ENCODE results near the gene LRRC56. TPM values are rescaled to one million over a fixed set of nuclear protein-coding genes. Genes with fewer than 3 reads are reported as not detected.
A peak's percentile ranks its signal among the peaks of the same experiment; 100 is the strongest.

LRRC56 gene
- total and polyA plus RNA-seq, 2 of the 13 experiments (the other 11 are each of a cell fraction or from before 2014, with no cell fraction given) = 0.11 to 0.29 TPM

- H3K9ac ChIP-seq (ENCODE audit: insufficient read depth, low read depth, low read length) = no peak overlapping the region
- in situ Hi-C loops (cut with HindIII; ENCODE audit: extremely low pct_ligation_motif_present, low pct_unique_long_range_greater_than_20kb) (no loop called here), intact Hi-C loops (cut with micrococcal nuclease; ENCODE audit: unreplicated experiment) (no loop called here)
- peaks cover 14% of the 10 kb centered on the region for H3K4me1 ChIP-seq (ENCODE audit: insufficient read depth, low read length)
- no peak for DNase-seq (ENCODE audit: low spot score)
- H4K20me1 ChIP-seq (ENCODE audit: insufficient read depth, low read length) = no peaks in the 10 kb centered on the region
- ATAC-seq = no peak
- TF ChIP-seq POLR2A (IDR thresholded peaks at IDR 0.05; ENCODE audit: insufficient read depth in 1 of 2, low read depth in 2 of 2, low read length in 2 of 2) (0 out of 4 replicates have a peak, but pooled peaks of 1 of the 2 experiments have one; percentile 16), ARNT2 (CRISPR knock-in tag; IDR thresholded peaks at IDR 0.05; ENCODE audit: low read depth) (no peak), RBM22 (optimal IDR thresholded peaks at IDR 0.05; ENCODE audit: low read length) (peak; percentile 37), SETDB1 (CRISPR knock-in tag; IDR thresholded peaks at IDR 0.05; ENCODE audit: borderline replicate concordance) (no peak)
- BruUV-seq (replicated peaks) = no TSS peak
- peaks cover 28% of the 10 kb centered on the region for H3K79me2 ChIP-seq (ENCODE audit: insufficient read depth, low read length)
- H2AFZ ChIP-seq (ENCODE audit: low read length) = no peak overlapping the region
- H3K27ac ChIP-seq (ENCODE audit: extremely low read length, insufficient read depth, low read length) = no peak overlapping the region
- no peak overlapping the region for H3K4me3 ChIP-seq (replicated peaks in 1 of 3; ENCODE audit: insufficient read depth in 1 of 3, low read depth in 2 of 3, low read length in 3 of 3)
- CTCF ChIA-PET (ENCODE audit: low intra/inter-chr PET ratio, low total read pairs) = no interaction called here
- peaks cover 36 to 52% of the 10 kb centered on the region in 2 experiments for H3K36me3 ChIP-seq (replicated peaks in 1 of 2; ENCODE audit: control insufficient read depth in 1 of 2, insufficient read depth in 2 of 2, low read length in 2 of 2)
- no peak for FAIRE-seq
- H3K9me3 ChIP-seq (ENCODE audit: low read length) = no peaks in the 10 kb centered on the region
- no peak overlapping the region for H3K4me2 ChIP-seq (ENCODE audit: low read depth, low read length)
- H3K27me3 ChIP-seq (ENCODE audit: control insufficient read depth in 1 of 2, insufficient read depth in 2 of 2, low read length in 2 of 2) = no peaks in the 10 kb centered on the region
- POLR2A ChIA-PET = no interaction called here
- WGBS (ENCODE audit: low lambda C conversion rate) = 98% methylated on average over 13 of the region's 19 CpGs
Observed at GRCh38 chr11:501683-502287, 35.5 kb upstream of the LRRC56 start.

GRCh38 chr11:502288-503178, 34.8 kb upstream of the LRRC56 start:
- intact Hi-C loops (cut with micrococcal nuclease; ENCODE audit: unreplicated experiment) (no loop called here), in situ Hi-C loops (cut with HindIII; ENCODE audit: extremely low pct_ligation_motif_present, low pct_unique_long_range_greater_than_20kb) (no loop called here)
- FAIRE-seq (no peak), DNase-seq (ENCODE audit: low spot score) (no peak), ATAC-seq (no peak)
- 100% methylated on average over 3 of the region's 10 CpGs for WGBS (ENCODE audit: low lambda C conversion rate)
- Histone ChIP-seq H3K4me2 (ENCODE audit: low read depth, low read length) (no peak overlapping the region), H3K9ac (ENCODE audit: insufficient read depth, low read depth, low read length) (no peak overlapping the region), H4K20me1 (ENCODE audit: insufficient read depth, low read length) (no peaks in the 10 kb centered on the region), H3K27me3 (ENCODE audit: control insufficient read depth in 1 of 2, insufficient read depth in 2 of 2, low read length in 2 of 2) (no peaks in the 10 kb centered on the region), H2AFZ (ENCODE audit: low read length) (no peak overlapping the region), H3K4me1 (ENCODE audit: insufficient read depth, low read length) (peaks cover 16% of the 10 kb centered on the region), H3K36me3 (replicated peaks in 1 of 2; ENCODE audit: control insufficient read depth in 1 of 2, insufficient read depth in 2 of 2, low read length in 2 of 2) (peaks cover 30 to 45% of the 10 kb centered on the region in 2 experiments), H3K27ac (ENCODE audit: extremely low read length, insufficient read depth, low read length) (no peak overlapping the region), H3K9me3 (ENCODE audit: low read length) (no peaks in the 10 kb centered on the region), H3K4me3 (replicated peaks in 1 of 3; ENCODE audit: insufficient read depth in 1 of 3, low read depth in 2 of 3, low read length in 3 of 3) (no peak overlapping the region), H3K79me2 (ENCODE audit: insufficient read depth, low read length) (peaks cover 28% of the 10 kb centered on the region)
- no TSS peak for BruUV-seq (replicated peaks)
- CTCF ChIA-PET (ENCODE audit: low intra/inter-chr PET ratio, low total read pairs) = no interaction called here
- POLR2A ChIA-PET = no interaction called here
- no peak for TF ChIP-seq MLXIP (CRISPR knock-in tag; IDR thresholded peaks at IDR 0.05; ENCODE audit: borderline replicate concordance)
- TF ChIP-seq AKAP8 (CRISPR knock-in tag; IDR thresholded peaks at IDR 0.05) = peak; percentile 45; the same call in 1 of the 2 replicates
- TF ChIP-seq AGO2 (optimal IDR thresholded peaks at IDR 0.05; ENCODE audit: low read depth, low read length) = peak; percentile 52
- no peak for TF ChIP-seq ARNT (IDR thresholded peaks at IDR 0.05)
- TF ChIP-seq ZNF607 (CRISPR knock-in tag; IDR thresholded peaks at IDR 0.05; ENCODE audit: borderline replicate concordance) = no peak
- no peak for TF ChIP-seq FOXO1 (CRISPR knock-in tag; IDR thresholded peaks at IDR 0.05)
- no peak for TF ChIP-seq ZNF256 (CRISPR knock-in tag; conservative IDR thresholded peaks at IDR 0.05)
- TF ChIP-seq SP4 (CRISPR knock-in tag; IDR thresholded peaks at IDR 0.05) = no peak
- no peak for TF ChIP-seq ZNF44 (CRISPR knock-in tag; IDR thresholded peaks at IDR 0.05)
- no peak for TF ChIP-seq NRL (CRISPR knock-in tag; IDR thresholded peaks at IDR 0.05; ENCODE audit: borderline replicate concordance)
